HEK293 (cell line): ENCODE measurements around the gene MRPS14.
"Not testable (repeated sequence)": the region's sequence is repeated elsewhere in the genome, so short reads cannot be mapped to it uniquely, and the experiment has no call there.

Experiments used
- CTCF ChIA-PET: fragments of 350-600 bp; formaldehyde crosslinking; extraction: SDS; loops from one replicate; lab custom pipeline; 2021; ENCODE audit warnings: antibody characterized with exemption; lab: Yijun Ruan, JAX
- POLR2A ChIA-PET: fragments of 300-600 bp; formaldehyde crosslinking; extraction: SDS; loops from one replicate; lab custom pipeline; 2020; ENCODE audit warnings: antibody characterized with exemption, inconsistent platforms; lab: Yijun Ruan, JAX
- H3K27ac ChIP-seq: fragments of 200-500 bp; sonication (Bioruptor generic); 2 replicates; pipeline ENCODE4 v1.5.1; 2014; ENCODE audit warnings: low read depth, low read length, control low read depth, inconsistent platforms; ENCODE audit errors: extremely low read depth
- H3K36me3 ChIP-seq, 2 experiments: fragments of 200-500 bp in 1 of 2; sonication (Bioruptor generic) in 1 of 2; 1 replicate in 1 of 2; 2 replicates in 1 of 2; pipeline ENCODE4 v1.5.1; 2014 to 2017; ENCODE audit warnings: inconsistent platforms in 2 of 2, low read length in 2 of 2; ENCODE audit not compliant: control insufficient read depth in 2 of 2, insufficient read depth in 1 of 2
- H3K4me1 ChIP-seq: fragments of 200-500 bp; sonication (Bioruptor generic); 2 replicates; pipeline ENCODE4 v1.5.1; 2014; ENCODE audit warnings: mild to moderate bottlenecking, low read length, inconsistent platforms; ENCODE audit not compliant: control insufficient read depth, insufficient read depth
- H3K4me3 ChIP-seq: 2 replicates; pipeline ENCODE4 v1.5.1; 2011; ENCODE audit warnings: low read depth, mild to moderate bottlenecking, control low read depth, low read length, moderate library complexity
- H3K9me3 ChIP-seq: fragments of 200-500 bp; sonication (Bioruptor generic); 2 replicates; pipeline ENCODE4 v1.5.1; 2014; ENCODE audit warnings: low read depth, low read length, inconsistent platforms; ENCODE audit not compliant: control insufficient read depth, insufficient read depth
- HOXC10 ChIP-seq: sonication (generic); formaldehyde crosslinking; IDR thresholded peaks from 2 replicates; pipeline ENCODE4 v1.8.1; 2023; ENCODE audit warnings: mild to moderate bottlenecking, missing genetic modification reagents
- KLF16 ChIP-seq: fragments of 450-650 bp; formaldehyde crosslinking; IDR thresholded peaks from 2 replicates; pipeline ENCODE4 v1.5.1; 2017; ENCODE audit warnings: missing biosample characterization, missing genetic modification characterization
- PRDM1 ChIP-seq: fragments of 450-650 bp; formaldehyde crosslinking; IDR thresholded peaks from 2 replicates; pipeline ENCODE4; 2016; ENCODE audit warnings: missing biosample characterization, missing genetic modification characterization
- TCF7L2 ChIP-seq: IDR thresholded peaks from 2 replicates; pipeline ENCODE4 v1.6.1; 2011; ENCODE audit warnings: low read depth, mild to moderate bottlenecking, inconsistent platforms, low read length, moderate library complexity, borderline replicate concordance
- TRIM28 ChIP-seq: IDR thresholded peaks from 2 replicates; pipeline ENCODE4 v1.6.1; 2011; ENCODE audit warnings: low read length, control low read depth, borderline replicate concordance
- YY2 ChIP-seq: fragments of 450-650 bp; formaldehyde crosslinking; IDR thresholded peaks from 2 replicates; pipeline ENCODE4 v1.5.1; 2016; ENCODE audit warnings: missing biosample characterization, missing genetic modification characterization
- ZBTB1 ChIP-seq: fragments of 450-650 bp; formaldehyde crosslinking; IDR thresholded peaks from 2 replicates; pipeline ENCODE4 v1.5.1; 2016; ENCODE audit warnings: missing biosample characterization, missing genetic modification characterization
- ZBTB20 ChIP-seq: fragments of 450-650 bp; formaldehyde crosslinking; IDR thresholded peaks from 2 replicates; pipeline ENCODE4 v1.5.1; 2016; ENCODE audit warnings: missing biosample characterization, missing genetic modification characterization
- ZIC2 ChIP-seq: fragments of 450-650 bp; formaldehyde crosslinking; IDR thresholded peaks from 2 replicates; pipeline ENCODE4 v1.5.1; 2016; ENCODE audit warnings: missing biosample characterization, missing genetic modification characterization
- ZNF10 ChIP-seq: fragments of 450-650 bp; formaldehyde crosslinking; IDR thresholded peaks from 2 replicates; pipeline ENCODE4 v1.5.1; 2017; ENCODE audit warnings: missing biosample characterization, missing genetic modification characterization
- ZNF121 ChIP-seq: fragments of 450-650 bp; formaldehyde crosslinking; IDR thresholded peaks from 2 replicates; pipeline ENCODE4 v1.5.1; 2016; ENCODE audit warnings: missing biosample characterization, missing genetic modification characterization
- ZNF132 ChIP-seq: fragments of 450-650 bp; formaldehyde crosslinking; IDR thresholded peaks from 2 replicates; pipeline ENCODE4 v1.5.1; 2017; ENCODE audit warnings: missing biosample characterization, missing genetic modification characterization, borderline replicate concordance
- ZNF175 ChIP-seq: fragments of 450-650 bp; formaldehyde crosslinking; IDR thresholded peaks from 2 replicates; pipeline ENCODE4 v1.5.1; 2016; ENCODE audit warnings: missing biosample characterization, missing genetic modification characterization
- ZNF184 ChIP-seq: fragments of 450-650 bp; IDR thresholded peaks from 2 replicates; pipeline ENCODE4 v1.5.1; 2018; ENCODE audit warnings: missing biosample characterization, mild to moderate bottlenecking, missing genetic modification characterization
- ZNF2 ChIP-seq: fragments of 450-650 bp; formaldehyde crosslinking; IDR thresholded peaks from 2 replicates; pipeline ENCODE4 v1.5.1; 2016; ENCODE audit warnings: missing biosample characterization, missing genetic modification characterization
- ZNF221 ChIP-seq: fragments of 450-650 bp; formaldehyde crosslinking; IDR thresholded peaks from 2 replicates; pipeline ENCODE4 v1.5.1; 2017; ENCODE audit warnings: missing biosample characterization, missing genetic modification characterization, borderline replicate concordance
- ZNF248 ChIP-seq: fragments of 450-650 bp; formaldehyde crosslinking; IDR thresholded peaks from 2 replicates; pipeline ENCODE4 v1.5.1; 2017; ENCODE audit warnings: missing biosample characterization, missing genetic modification characterization
- ZNF292 ChIP-seq: fragments of 450-650 bp; formaldehyde crosslinking; IDR thresholded peaks from 2 replicates; pipeline ENCODE4 v1.5.1; 2016; ENCODE audit warnings: low read depth, missing biosample characterization, missing genetic modification characterization, borderline replicate concordance
- ZNF416 ChIP-seq: fragments of 450-650 bp; formaldehyde crosslinking; IDR thresholded peaks from 2 replicates; pipeline ENCODE4 v1.5.1; 2016; ENCODE audit warnings: missing biosample characterization, missing genetic modification characterization
- ZNF433 ChIP-seq: fragments of 450-650 bp; formaldehyde crosslinking; IDR thresholded peaks from 2 replicates; pipeline ENCODE4 v1.5.1; 2016; ENCODE audit warnings: missing biosample characterization, missing genetic modification characterization, low read depth
- ZNF549 ChIP-seq: fragments of 450-650 bp; IDR thresholded peaks from 2 replicates; pipeline ENCODE4 v1.5.1; 2018; ENCODE audit warnings: missing biosample characterization, missing genetic modification characterization, mild to moderate bottlenecking, inconsistent platforms, moderate library complexity
- ZNF558 ChIP-seq: fragments of 450-650 bp; formaldehyde crosslinking; IDR thresholded peaks from 2 replicates; pipeline ENCODE4 v1.5.1; 2016; ENCODE audit warnings: missing biosample characterization, missing genetic modification characterization
- ZNF600 ChIP-seq: fragments of 450-650 bp; formaldehyde crosslinking; IDR thresholded peaks from 2 replicates; pipeline ENCODE4 v1.5.1; 2016; ENCODE audit warnings: missing biosample characterization, missing genetic modification characterization
- ZNF624 ChIP-seq: fragments of 450-650 bp; formaldehyde crosslinking; IDR thresholded peaks from 2 replicates; pipeline ENCODE4 v1.5.1; 2017; ENCODE audit warnings: missing biosample characterization, missing genetic modification characterization
- ZNF830 ChIP-seq: fragments of 450-650 bp; IDR thresholded peaks from 2 replicates; pipeline ENCODE4 v1.5.0; 2018; ENCODE audit warnings: missing biosample characterization, missing genetic modification characterization, low read depth, mild to moderate bottlenecking, moderate library complexity
- ZNF837 ChIP-seq: fragments of 450-650 bp; formaldehyde crosslinking; IDR thresholded peaks from 2 replicates; pipeline ENCODE4 v1.5.1; 2016; ENCODE audit warnings: missing biosample characterization, missing genetic modification characterization
- TF ChIP-seq, protein P1 (sequence below): fragments of 450-650 bp; formaldehyde crosslinking; IDR thresholded peaks from 2 replicates; pipeline ENCODE4 v1.5.1; 2017; ENCODE audit warnings: missing biosample characterization, mild to moderate bottlenecking, missing genetic modification characterization, moderate library complexity
- TF ChIP-seq, protein P2 (sequence below): fragments of 450-650 bp; formaldehyde crosslinking; optimal IDR thresholded peaks from 2 replicates; pipeline ENCODE3; 2016; ENCODE audit warnings: missing biosample characterization, mild to moderate bottlenecking, missing genetic modification characterization
- TF ChIP-seq, protein P3 (sequence below): fragments of 450-650 bp; formaldehyde crosslinking; conservative IDR thresholded peaks from 2 replicates; pipeline ENCODE4 v1.5.1; 2016; ENCODE audit warnings: low read depth, missing biosample characterization, missing genetic modification characterization

The MRPS14 gene

DNA sequence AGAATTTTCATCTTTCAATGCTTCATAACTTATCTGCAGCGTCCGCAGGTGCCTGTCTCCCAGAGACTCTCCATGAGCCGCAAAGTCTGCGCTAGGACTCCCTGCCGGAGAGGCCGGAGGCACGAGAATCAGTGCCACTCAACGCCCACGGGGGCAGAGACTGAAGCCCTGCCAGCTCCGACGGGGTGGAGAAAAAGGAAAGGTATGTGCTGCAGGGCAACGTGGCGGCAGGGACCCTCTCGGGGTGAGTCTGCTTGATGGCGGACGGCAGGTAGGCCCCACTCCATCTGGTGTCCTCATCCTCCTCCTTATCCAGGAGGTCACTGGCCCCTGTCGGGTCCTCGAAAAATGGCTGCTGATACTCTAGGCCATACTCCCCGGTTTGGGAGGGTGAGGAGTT is 21.9 kb upstream of the MRPS14 start:
- ChIA-PET POLR2A (no interaction called here), CTCF (no interaction called here)
- Histone ChIP-seq H3K36me3 (no peaks in the 10 kb centered on the region), H3K27ac (no peak overlapping the region), H3K4me1 (no peaks in the 10 kb centered on the region), H3K4me3 (no peak overlapping the region), H3K9me3 (no peaks in the 10 kb centered on the region)
- TF ChIP-seq ZNF221 (tag by site-specific recombination), result no peak
- no peak for TF ChIP-seq ZNF292 (tag by site-specific recombination)
- TF ChIP-seq ZNF121 (tag by site-specific recombination), result no peak
- TF ChIP-seq TRIM28, result no peak
- TF ChIP-seq ZBTB20 (tag by site-specific recombination), result no peak
- TF ChIP-seq HOXC10 (CRISPR knock-in tag), result no peak
- TF ChIP-seq, protein P1, sequence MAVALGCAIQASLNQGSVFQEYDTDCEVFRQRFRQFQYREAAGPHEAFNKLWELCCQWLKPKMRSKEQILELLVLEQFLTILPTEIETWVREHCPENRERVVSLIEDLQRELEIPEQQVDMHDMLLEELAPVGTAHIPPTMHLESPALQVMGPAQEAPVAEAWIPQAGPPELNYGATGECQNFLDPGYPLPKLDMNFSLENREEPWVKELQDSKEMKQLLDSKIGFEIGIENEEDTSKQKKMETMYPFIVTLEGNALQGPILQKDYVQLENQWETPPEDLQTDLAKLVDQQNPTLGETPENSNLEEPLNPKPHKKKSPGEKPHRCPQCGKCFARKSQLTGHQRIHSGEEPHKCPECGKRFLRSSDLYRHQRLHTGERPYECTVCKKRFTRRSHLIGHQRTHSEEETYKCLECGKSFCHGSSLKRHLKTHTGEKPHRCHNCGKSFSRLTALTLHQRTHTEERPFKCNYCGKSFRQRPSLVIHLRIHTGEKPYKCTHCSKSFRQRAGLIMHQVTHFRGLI (tag by site-specific recombination), result no peak
- TF ChIP-seq ZNF10 (tag by site-specific recombination), result no peak
- TF ChIP-seq ZNF132 (tag by site-specific recombination), result no peak
- TF ChIP-seq ZNF837 (tag by site-specific recombination), result no peak
- TF ChIP-seq ZNF433 (tag by site-specific recombination), result no peak
- TF ChIP-seq, protein P2, sequence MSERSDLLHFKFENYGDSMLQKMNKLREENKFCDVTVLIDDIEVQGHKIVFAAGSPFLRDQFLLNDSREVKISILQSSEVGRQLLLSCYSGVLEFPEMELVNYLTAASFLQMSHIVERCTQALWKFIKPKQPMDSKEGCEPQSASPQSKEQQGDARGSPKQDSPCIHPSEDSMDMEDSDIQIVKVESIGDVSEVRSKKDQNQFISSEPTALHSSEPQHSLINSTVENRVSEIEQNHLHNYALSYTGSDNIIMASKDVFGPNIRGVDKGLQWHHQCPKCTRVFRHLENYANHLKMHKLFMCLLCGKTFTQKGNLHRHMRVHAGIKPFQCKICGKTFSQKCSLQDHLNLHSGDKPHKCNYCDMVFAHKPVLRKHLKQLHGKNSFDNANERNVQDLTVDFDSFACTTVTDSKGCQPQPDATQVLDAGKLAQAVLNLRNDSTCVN, result no peak
- TF ChIP-seq ZNF175 (tag by site-specific recombination), result no peak
- no peak for TF ChIP-seq ZNF549 (tag by site-specific recombination)
- no peak for TF ChIP-seq ZBTB1
- no peak for TF ChIP-seq ZNF830 (tag by site-specific recombination)
- no peak for TF ChIP-seq KLF16 (tag by site-specific recombination)
- TF ChIP-seq ZNF600 (tag by site-specific recombination), result no peak
- TF ChIP-seq ZNF248 (tag by site-specific recombination), result no peak

DNA sequence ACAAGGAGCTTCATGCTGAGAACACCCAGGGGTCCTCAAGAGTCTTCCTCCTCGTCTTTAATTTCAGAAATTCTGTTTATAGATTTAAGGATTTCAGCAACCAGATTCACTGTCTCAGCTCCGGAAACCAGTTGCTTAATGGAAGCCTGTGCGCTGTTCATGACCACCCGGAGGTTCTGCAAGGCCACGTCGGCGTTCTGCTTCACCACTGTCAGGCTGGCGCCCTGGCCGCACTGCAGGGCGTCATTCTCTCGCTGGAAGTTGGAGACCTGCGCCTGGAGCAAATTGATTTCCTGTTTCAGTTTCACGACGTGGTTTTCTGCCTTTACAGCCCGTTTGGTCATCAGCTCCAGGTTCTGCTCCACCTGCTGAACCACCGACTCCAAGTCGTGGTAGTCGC is 21.4 kb upstream of the MRPS14 start:
- CTCF ChIA-PET, H3K36me3 ChIP-seq, H3K27ac ChIP-seq, POLR2A ChIA-PET, H3K4me3 ChIP-seq, H3K9me3 ChIP-seq, H3K4me1 ChIP-seq: not testable (repeated sequence)

DNA sequence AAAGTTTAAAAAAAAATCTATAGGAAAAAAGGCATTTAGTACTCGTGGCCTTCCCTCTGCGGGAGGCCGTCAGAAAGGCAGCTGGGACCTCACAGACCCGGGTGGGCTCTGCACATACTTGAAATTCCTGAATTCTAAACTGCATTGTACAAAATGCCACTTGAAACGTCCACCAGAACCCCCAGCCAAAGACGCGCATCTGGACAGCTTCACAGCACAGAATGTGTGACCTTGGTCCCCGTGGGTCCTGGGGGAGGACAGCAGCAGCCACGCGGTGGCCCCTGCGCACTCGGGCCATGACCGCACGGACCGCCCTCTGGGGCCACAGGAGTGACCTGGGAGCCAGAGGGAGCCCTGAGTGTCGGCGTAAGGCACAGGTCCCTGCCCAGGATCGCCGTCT is 20.6 kb upstream of the MRPS14 start:
- ChIA-PET CTCF (interaction anchor here (0.6 kb wide), 1 partner anchor 97 kb away, joined by 3 read pairs; no protein-coding TSS in a partner anchor), POLR2A (no interaction called here)
- Histone ChIP-seq H3K4me1 (no peaks in the 10 kb centered on the region), H3K4me3 (no peak overlapping the region), H3K36me3 (no peaks in the 10 kb centered on the region), H3K27ac (no peak overlapping the region), H3K9me3 (no peaks in the 10 kb centered on the region)
- no peak for TF ChIP-seq ZNF184 (tag by site-specific recombination)
- TF ChIP-seq ZNF416 (tag by site-specific recombination), result no peak
- TF ChIP-seq ZNF624 (tag by site-specific recombination), result no peak
- no peak for TF ChIP-seq TRIM28
- no peak for TF ChIP-seq TCF7L2
- TF ChIP-seq, protein P3, sequence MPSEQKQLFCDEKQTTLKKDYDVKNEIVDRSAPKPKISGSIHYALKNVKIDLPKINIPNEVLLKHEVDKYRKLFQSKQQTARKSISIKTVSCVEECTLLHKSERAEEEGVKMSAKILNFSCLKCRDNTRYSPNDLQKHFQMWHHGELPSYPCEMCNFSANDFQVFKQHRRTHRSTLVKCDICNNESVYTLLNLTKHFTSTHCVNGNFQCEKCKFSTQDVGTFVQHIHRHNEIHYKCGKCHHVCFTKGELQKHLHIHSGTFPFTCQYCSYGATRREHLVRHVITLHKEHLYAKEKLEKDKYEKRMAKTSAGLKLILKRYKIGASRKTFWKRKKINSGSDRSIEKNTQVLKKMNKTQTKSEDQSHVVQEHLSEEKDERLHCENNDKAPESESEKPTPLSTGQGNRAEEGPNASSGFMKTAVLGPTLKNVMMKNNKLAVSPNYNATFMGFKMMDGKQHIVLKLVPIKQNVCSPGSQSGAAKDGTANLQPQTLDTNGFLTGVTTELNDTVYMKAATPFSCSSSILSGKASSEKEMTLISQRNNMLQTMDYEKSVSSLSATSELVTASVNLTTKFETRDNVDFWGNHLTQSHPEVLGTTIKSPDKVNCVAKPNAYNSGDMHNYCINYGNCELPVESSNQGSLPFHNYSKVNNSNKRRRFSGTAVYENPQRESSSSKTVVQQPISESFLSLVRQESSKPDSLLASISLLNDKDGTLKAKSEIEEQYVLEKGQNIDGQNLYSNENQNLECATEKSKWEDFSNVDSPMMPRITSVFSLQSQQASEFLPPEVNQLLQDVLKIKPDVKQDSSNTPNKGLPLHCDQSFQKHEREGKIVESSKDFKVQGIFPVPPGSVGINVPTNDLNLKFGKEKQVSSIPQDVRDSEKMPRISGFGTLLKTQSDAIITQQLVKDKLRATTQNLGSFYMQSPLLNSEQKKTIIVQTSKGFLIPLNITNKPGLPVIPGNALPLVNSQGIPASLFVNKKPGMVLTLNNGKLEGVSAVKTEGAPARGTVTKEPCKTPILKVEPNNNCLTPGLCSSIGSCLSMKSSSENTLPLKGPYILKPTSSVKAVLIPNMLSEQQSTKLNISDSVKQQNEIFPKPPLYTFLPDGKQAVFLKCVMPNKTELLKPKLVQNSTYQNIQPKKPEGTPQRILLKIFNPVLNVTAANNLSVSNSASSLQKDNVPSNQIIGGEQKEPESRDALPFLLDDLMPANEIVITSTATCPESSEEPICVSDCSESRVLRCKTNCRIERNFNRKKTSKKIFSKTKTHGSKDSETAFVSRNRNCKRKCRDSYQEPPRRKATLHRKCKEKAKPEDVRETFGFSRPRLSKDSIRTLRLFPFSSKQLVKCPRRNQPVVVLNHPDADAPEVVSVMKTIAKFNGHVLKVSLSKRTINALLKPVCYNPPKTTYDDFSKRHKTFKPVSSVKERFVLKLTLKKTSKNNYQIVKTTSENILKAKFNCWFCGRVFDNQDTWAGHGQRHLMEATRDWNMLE (tag by site-specific recombination), result no peak
- no peak for TF ChIP-seq ZIC2 (tag by site-specific recombination)
- no peak for TF ChIP-seq ZNF2 (tag by site-specific recombination)
- TF ChIP-seq ZNF558, result no peak
- no peak for TF ChIP-seq PRDM1 (tag by site-specific recombination)
- no peak for TF ChIP-seq YY2 (tag by site-specific recombination)
